ENCODE results near the gene WDR70.

DNA sequence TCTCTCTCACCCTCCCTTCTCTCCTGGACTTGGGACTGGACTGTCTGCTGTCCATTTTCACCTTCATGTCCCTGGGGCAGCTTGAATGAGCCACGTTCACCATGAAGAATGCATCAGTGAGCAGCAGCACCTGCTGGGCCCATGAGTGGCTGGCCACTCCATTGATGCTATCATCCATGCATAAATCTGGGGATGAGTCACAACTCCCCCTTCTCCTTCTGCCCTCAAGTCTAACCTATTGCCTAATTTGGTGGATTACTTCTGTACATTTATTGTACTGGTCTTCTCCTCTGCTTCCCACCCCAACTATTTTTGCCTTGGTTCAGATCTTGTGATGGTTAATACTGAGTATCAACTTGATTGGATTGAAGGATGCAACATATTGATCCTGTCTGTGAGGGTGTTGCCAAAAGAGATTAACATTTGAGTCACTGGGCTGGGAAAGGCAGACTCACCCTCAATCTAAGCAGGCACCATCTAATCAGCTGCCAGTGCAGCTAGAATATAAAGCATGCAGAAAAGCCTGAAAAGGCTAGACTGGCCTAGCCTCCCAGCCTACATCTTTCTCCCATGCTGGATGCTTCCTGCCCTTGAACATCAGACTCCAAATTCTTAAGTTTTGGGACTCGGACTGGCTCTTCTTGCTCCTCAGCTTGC lies 414.0 kb downstream of the WDR70 start:
- TF ChIP-seq, protein P1, sequence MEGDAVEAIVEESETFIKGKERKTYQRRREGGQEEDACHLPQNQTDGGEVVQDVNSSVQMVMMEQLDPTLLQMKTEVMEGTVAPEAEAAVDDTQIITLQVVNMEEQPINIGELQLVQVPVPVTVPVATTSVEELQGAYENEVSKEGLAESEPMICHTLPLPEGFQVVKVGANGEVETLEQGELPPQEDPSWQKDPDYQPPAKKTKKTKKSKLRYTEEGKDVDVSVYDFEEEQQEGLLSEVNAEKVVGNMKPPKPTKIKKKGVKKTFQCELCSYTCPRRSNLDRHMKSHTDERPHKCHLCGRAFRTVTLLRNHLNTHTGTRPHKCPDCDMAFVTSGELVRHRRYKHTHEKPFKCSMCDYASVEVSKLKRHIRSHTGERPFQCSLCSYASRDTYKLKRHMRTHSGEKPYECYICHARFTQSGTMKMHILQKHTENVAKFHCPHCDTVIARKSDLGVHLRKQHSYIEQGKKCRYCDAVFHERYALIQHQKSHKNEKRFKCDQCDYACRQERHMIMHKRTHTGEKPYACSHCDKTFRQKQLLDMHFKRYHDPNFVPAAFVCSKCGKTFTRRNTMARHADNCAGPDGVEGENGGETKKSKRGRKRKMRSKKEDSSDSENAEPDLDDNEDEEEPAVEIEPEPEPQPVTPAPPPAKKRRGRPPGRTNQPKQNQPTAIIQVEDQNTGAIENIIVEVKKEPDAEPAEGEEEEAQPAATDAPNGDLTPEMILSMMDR (IDR thresholded peaks at IDR 0.05): no peak
- no peak for TF ChIP-seq POLR2A (IDR thresholded peaks at IDR 0.05)

Measured in Peyer's patch (tissue), 4 donors.